ENCODE measurements around the gene FANK1.

Gene FANK1

GRCh38 chr10:125849448-125849847 is 46.9 kb upstream of the FANK1 start:
- Histone ChIP-seq H3K4me3 (replicated peaks; ENCODE audit: insufficient read depth, low read length) (no peak overlapping the region), H3K27me3 (ENCODE audit: insufficient read depth, poor library complexity, severe bottlenecking) (no peaks in the 10 kb centered on the region), H3K27ac (replicated peaks) (no peak overlapping the region)
- TF ChIP-seq GABPA (IDR thresholded peaks at IDR 0.05; ENCODE audit: low read depth), result no peak
- TF ChIP-seq, protein P1, sequence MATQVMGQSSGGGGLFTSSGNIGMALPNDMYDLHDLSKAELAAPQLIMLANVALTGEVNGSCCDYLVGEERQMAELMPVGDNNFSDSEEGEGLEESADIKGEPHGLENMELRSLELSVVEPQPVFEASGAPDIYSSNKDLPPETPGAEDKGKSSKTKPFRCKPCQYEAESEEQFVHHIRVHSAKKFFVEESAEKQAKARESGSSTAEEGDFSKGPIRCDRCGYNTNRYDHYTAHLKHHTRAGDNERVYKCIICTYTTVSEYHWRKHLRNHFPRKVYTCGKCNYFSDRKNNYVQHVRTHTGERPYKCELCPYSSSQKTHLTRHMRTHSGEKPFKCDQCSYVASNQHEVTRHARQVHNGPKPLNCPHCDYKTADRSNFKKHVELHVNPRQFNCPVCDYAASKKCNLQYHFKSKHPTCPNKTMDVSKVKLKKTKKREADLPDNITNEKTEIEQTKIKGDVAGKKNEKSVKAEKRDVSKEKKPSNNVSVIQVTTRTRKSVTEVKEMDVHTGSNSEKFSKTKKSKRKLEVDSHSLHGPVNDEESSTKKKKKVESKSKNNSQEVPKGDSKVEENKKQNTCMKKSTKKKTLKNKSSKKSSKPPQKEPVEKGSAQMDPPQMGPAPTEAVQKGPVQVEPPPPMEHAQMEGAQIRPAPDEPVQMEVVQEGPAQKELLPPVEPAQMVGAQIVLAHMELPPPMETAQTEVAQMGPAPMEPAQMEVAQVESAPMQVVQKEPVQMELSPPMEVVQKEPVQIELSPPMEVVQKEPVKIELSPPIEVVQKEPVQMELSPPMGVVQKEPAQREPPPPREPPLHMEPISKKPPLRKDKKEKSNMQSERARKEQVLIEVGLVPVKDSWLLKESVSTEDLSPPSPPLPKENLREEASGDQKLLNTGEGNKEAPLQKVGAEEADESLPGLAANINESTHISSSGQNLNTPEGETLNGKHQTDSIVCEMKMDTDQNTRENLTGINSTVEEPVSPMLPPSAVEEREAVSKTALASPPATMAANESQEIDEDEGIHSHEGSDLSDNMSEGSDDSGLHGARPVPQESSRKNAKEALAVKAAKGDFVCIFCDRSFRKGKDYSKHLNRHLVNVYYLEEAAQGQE (IDR thresholded peaks at IDR 0.05; ENCODE audit: insufficient replicate concordance, low read depth), result no peak
- no peak for TF ChIP-seq CTCF (IDR thresholded peaks at IDR 0.05; ENCODE audit: insufficient read depth, low read length)
- no peak for TF ChIP-seq POLR2AphosphoS5 (IDR thresholded peaks at IDR 0.05; ENCODE audit: low read depth)
- no peak for TF ChIP-seq SPI1 (IDR thresholded peaks at IDR 0.05; ENCODE audit: borderline replicate concordance, low read depth)
- no peak for DNase-seq (ENCODE audit: low read depth in 1 of 2, low spot score in 1 of 2)

- no peak overlapping the region for H3K27ac ChIP-seq (replicated peaks)
- DNase-seq (ENCODE audit: low read depth in 1 of 2, low spot score in 1 of 2), result no peak
- no peaks in the 10 kb centered on the region for H3K27me3 ChIP-seq (ENCODE audit: insufficient read depth, poor library complexity, severe bottlenecking)
- TF ChIP-seq GABPA (IDR thresholded peaks at IDR 0.05; ENCODE audit: low read depth), result no peak
- TF ChIP-seq, protein P1 (IDR thresholded peaks at IDR 0.05; ENCODE audit: insufficient replicate concordance, low read depth), result no peak
- no peak for TF ChIP-seq CTCF (IDR thresholded peaks at IDR 0.05; ENCODE audit: insufficient read depth, low read length)
- no peak for TF ChIP-seq SPI1 (IDR thresholded peaks at IDR 0.05; ENCODE audit: borderline replicate concordance, low read depth)
- TF ChIP-seq POLR2AphosphoS5 (IDR thresholded peaks at IDR 0.05; ENCODE audit: low read depth), result no peak
- H3K4me3 ChIP-seq (replicated peaks; ENCODE audit: insufficient read depth, low read length), result no peak overlapping the region
Measured at GRCh38 chr10:125850766-125851731, 45.3 kb upstream of the FANK1 start.

DNA sequence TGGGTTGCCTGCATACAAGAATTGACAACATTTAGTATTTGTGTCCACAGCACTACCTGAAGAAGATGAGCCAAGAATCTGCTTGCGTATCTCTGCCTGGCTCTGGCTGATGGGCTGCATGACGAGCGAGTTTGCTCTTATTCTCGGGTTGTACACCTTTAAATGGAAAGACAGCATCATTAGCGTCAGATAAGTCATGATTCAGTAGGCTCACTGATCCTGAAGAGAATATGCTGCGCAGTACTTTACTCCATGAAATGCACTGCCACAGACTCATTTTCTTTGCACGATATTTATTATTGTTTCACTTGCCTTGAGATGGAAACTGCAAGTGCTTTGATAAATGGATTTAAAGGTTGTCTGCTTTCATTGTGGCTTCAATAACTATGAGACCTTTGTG is 43.9 kb upstream of the FANK1 start:
- no peak for DNase-seq (ENCODE audit: low read depth in 1 of 2, low spot score in 1 of 2)
- Histone ChIP-seq H3K27ac (replicated peaks) (no peak overlapping the region), H3K4me3 (replicated peaks; ENCODE audit: insufficient read depth, low read length) (no peak overlapping the region), H3K27me3 (ENCODE audit: insufficient read depth, poor library complexity, severe bottlenecking) (no peaks in the 10 kb centered on the region)
- TF ChIP-seq SPI1 (IDR thresholded peaks at IDR 0.05; ENCODE audit: borderline replicate concordance, low read depth), result no peak

- TF ChIP-seq, protein P1 (IDR thresholded peaks at IDR 0.05; ENCODE audit: insufficient replicate concordance, low read depth), result no peak
- TF ChIP-seq CTCF (IDR thresholded peaks at IDR 0.05; ENCODE audit: insufficient read depth, low read length), result no peak
- no peak for TF ChIP-seq GABPA (IDR thresholded peaks at IDR 0.05; ENCODE audit: low read depth)
- no peak for TF ChIP-seq SPI1 (IDR thresholded peaks at IDR 0.05; ENCODE audit: borderline replicate concordance, low read depth)
- no peak for TF ChIP-seq POLR2AphosphoS5 (IDR thresholded peaks at IDR 0.05; ENCODE audit: low read depth)
- Histone ChIP-seq H3K27ac (replicated peaks) (no peak overlapping the region), H3K4me3 (replicated peaks; ENCODE audit: insufficient read depth, low read length) (no peak overlapping the region), H3K27me3 (ENCODE audit: insufficient read depth, poor library complexity, severe bottlenecking) (no peaks in the 10 kb centered on the region)
- DNase-seq (ENCODE audit: low read depth in 1 of 2, low spot score in 1 of 2), result no peak
Measured at GRCh38 chr10:125857185-125857760, 39.1 kb upstream of the FANK1 start.

Data from HL-60 (cell line).